ENCODE results near the gene SIN3A.

- TF ChIP-seq ELK1 (IDR thresholded peaks at IDR 0.05; ENCODE audit: borderline replicate concordance, low read depth, low read length): no peak
- TF ChIP-seq CTCF (conservative IDR thresholded peaks at IDR 0.05; ENCODE audit: low read depth, low read length): no peak
- no peak for TF ChIP-seq POLR2A (IDR thresholded peaks at IDR 0.05; ENCODE audit: low read depth, low read length)
- TF ChIP-seq RAD21 (IDR thresholded peaks at IDR 0.05; ENCODE audit: low read length): no peak
- TF ChIP-seq BHLHE40 (IDR thresholded peaks at IDR 0.05; ENCODE audit: low read depth, low read length): no peak
- TF ChIP-seq FOS (IDR thresholded peaks at IDR 0.05; ENCODE audit: low read depth, low read length): no peak
- no peak for TF ChIP-seq SMC3 (IDR thresholded peaks at IDR 0.05; ENCODE audit: low read depth, low read length)
- TF ChIP-seq NFE2L2 (IDR thresholded peaks at IDR 0.05; ENCODE audit: low read depth, low read length): no peak
- TF ChIP-seq CHD1 (IDR thresholded peaks at IDR 0.05; ENCODE audit: low read depth, low read length): no peak
- TF ChIP-seq USF2 (IDR thresholded peaks at IDR 0.05; ENCODE audit: low read depth, low read length): peak; percentile 10; the same call in 1 of the 2 replicates
- TF ChIP-seq RFX5 (IDR thresholded peaks at IDR 0.05; ENCODE audit: low read depth, low read length): no peak
- TF ChIP-seq MXI1 (IDR thresholded peaks at IDR 0.05; ENCODE audit: borderline replicate concordance, low read depth, low read length): peak; percentile 86
- TF ChIP-seq MAZ (IDR thresholded peaks at IDR 0.05; ENCODE audit: borderline replicate concordance, low read depth, low read length): no peak
- TF ChIP-seq RCOR1 (IDR thresholded peaks at IDR 0.05; ENCODE audit: insufficient replicate concordance, low read length): no peak
These were observed 84.0 kb downstream of the SIN3A start for GRCh38 chr15:75367406-75367912.

All from IMR-90 (cell line).